GM23338 (cell line): ENCODE measurements around the gene PLXNA2. TPM values are rescaled to one million over a fixed set of nuclear protein-coding genes. Genes with fewer than 3 reads are reported as not detected.

Source experiments
- ATAC-seq: fragments of 200-7000 bp; cut with Tn5 transposase; 3 replicates; pipeline ENCODE4 v1.9.1; 2020
- DNase-seq: peaks from one replicate; pipeline ENCODE4 v3.0.0-alpha.2; 2015; ENCODE audit warnings: low spot score
- H2AFZ ChIP-seq: fragments of 200-600 bp; sonication (generic); 2 replicates; pipeline ENCODE4 v1.8.0; 2016; ENCODE audit warnings: antibody characterized with exemption, mild to moderate bottlenecking, moderate library complexity
- H3F3A ChIP-seq: fragments of 200-600 bp; sonication (generic); replicated peaks from 2 replicates; pipeline ENCODE4 v1.8.0; 2017; ENCODE audit warnings: antibody characterized with exemption, mixed run types, low read depth
- H3K27ac ChIP-seq: fragments of 200-600 bp; sonication (generic); 2 replicates; pipeline ENCODE4 v1.6.1; 2016; ENCODE audit warnings: low read depth
- H3K27me3 ChIP-seq: fragments of 200-600 bp; sonication (generic); 2 replicates; pipeline ENCODE4 v1.8.0; 2016; ENCODE audit warnings: mild to moderate bottlenecking, mixed run types, moderate library complexity; ENCODE audit not compliant: insufficient read depth
- H3K36me3 ChIP-seq: fragments of 200-600 bp; sonication (generic); 2 replicates; pipeline ENCODE4 v1.8.0; 2016; ENCODE audit warnings: mild to moderate bottlenecking; ENCODE audit not compliant: insufficient read depth
- H3K4me1 ChIP-seq: fragments of 200-600 bp; sonication (generic); 2 replicates; pipeline ENCODE4 v1.8.0; 2016; ENCODE audit warnings: mild to moderate bottlenecking, moderate library complexity; ENCODE audit not compliant: insufficient read depth
- H3K4me2 ChIP-seq: fragments of 200-600 bp; sonication (generic); 2 replicates; pipeline ENCODE4 v1.7.1; 2017; ENCODE audit warnings: mixed run types
- H3K4me3 ChIP-seq: fragments of 200-600 bp; sonication (generic); 2 replicates; pipeline ENCODE4 v1.6.1; 2016; ENCODE audit warnings: mixed run types
- H3K79me2 ChIP-seq: fragments of 200-600 bp; sonication (generic); replicated peaks from 2 replicates; pipeline ENCODE4 v1.8.0; 2017; ENCODE audit warnings: mild to moderate bottlenecking; ENCODE audit not compliant: insufficient read depth
- H3K9me2 ChIP-seq: fragments of 200-600 bp; sonication (generic); 2 replicates; pipeline ENCODE4 v1.8.0; 2017; ENCODE audit not compliant: insufficient read depth
- H4K20me1 ChIP-seq: fragments of 200-600 bp; sonication (generic); replicated peaks from 2 replicates; pipeline ENCODE4 v1.8.0; 2017; ENCODE audit warnings: mild to moderate bottlenecking; ENCODE audit not compliant: insufficient read depth
- H3K27ac Mint-ChIP-seq: 2 replicates; pipeline ENCODE4 v1.8.0; 2020; ENCODE audit warnings: inconsistent platforms, mild to moderate bottlenecking, moderate library complexity, mixed read lengths
- H3K27me3 Mint-ChIP-seq: 3 replicates; pipeline ENCODE4 v1.8.0; 2022; ENCODE audit warnings: low read depth, mild to moderate bottlenecking, moderate library complexity, mixed read lengths, inconsistent platforms; ENCODE audit not compliant: insufficient read depth, poor library complexity
- H3K36me3 Mint-ChIP-seq: 3 replicates; pipeline ENCODE4 v1.8.0; 2021; ENCODE audit warnings: low read depth, mild to moderate bottlenecking, inconsistent platforms, moderate library complexity, mixed read lengths
- H3K4me1 Mint-ChIP-seq: 3 replicates; pipeline ENCODE4 v1.8.0; 2020; ENCODE audit warnings: mild to moderate bottlenecking, inconsistent platforms, mixed read lengths
- H3K4me3 Mint-ChIP-seq: 3 replicates; pipeline ENCODE4 v1.8.0; 2021; ENCODE audit warnings: moderate library complexity, mild to moderate bottlenecking, inconsistent platforms, mixed read lengths
- H3K9me3 Mint-ChIP-seq: 3 replicates; pipeline ENCODE4 v1.8.0; 2020; ENCODE audit warnings: moderate library complexity, mild to moderate bottlenecking, inconsistent platforms, mixed read lengths
- CREB1 ChIP-seq: fragments of 250-450 bp; sonication (Bioruptor Pico); IDR thresholded peaks from 2 replicates; pipeline ENCODE4 v1.5.0; 2020; ENCODE audit warnings: low read depth, mild to moderate bottlenecking, moderate library complexity
- CTCF ChIP-seq, 2 experiments: fragments of 200-600 bp in 1 of 2; sonication (generic) in 1 of 2; conservative IDR thresholded peaks; 2 replicates each; pipeline versions ENCODE4 v1.5.1 to v1.6.1; 2016 to 2017; ENCODE audit warnings: antibody characterized with exemption in 2 of 2, low read depth in 2 of 2, mild to moderate bottlenecking in 2 of 2, moderate library complexity in 1 of 2
- EZH2 ChIP-seq: fragments of 200-600 bp; sonication (generic); IDR thresholded peaks from one replicate; pipeline ENCODE4 v1.8.0; 2017; ENCODE audit warnings: antibody characterized with exemption, mild to moderate bottlenecking, low read depth; ENCODE audit not compliant: unreplicated experiment
- EZH2phosphoT487 ChIP-seq: fragments of 200-600 bp; sonication (generic); IDR thresholded peaks from one replicate; pipeline ENCODE4 v1.8.1; 2018; ENCODE audit warnings: antibody characterized with exemption; ENCODE audit not compliant: unreplicated experiment
- JUNB ChIP-seq: IDR thresholded peaks from one replicate; pipeline ENCODE4 v1.6.1; 2016; ENCODE audit warnings: antibody characterized with exemption; ENCODE audit not compliant: unreplicated experiment
- NANOG ChIP-seq: IDR thresholded peaks from 2 replicates; pipeline ENCODE4 v1.6.1; 2016; ENCODE audit warnings: antibody characterized with exemption, borderline replicate concordance
- POLR2AphosphoS5 ChIP-seq: IDR thresholded peaks from 2 replicates; pipeline ENCODE4 v1.6.1; 2016; ENCODE audit warnings: antibody characterized with exemption, low read depth
- STAT1 ChIP-seq: IDR thresholded peaks from one replicate; pipeline ENCODE4 v1.6.1; 2016; ENCODE audit warnings: antibody characterized with exemption; ENCODE audit not compliant: unreplicated experiment
- ZNF114 ChIP-seq: fragments of 250-450 bp; sonication (Bioruptor Pico); IDR thresholded peaks from 2 replicates; pipeline ENCODE4 v1.5.0; 2020; ENCODE audit warnings: mild to moderate bottlenecking, moderate library complexity
- ZNF331 ChIP-seq: fragments of 250-450 bp; sonication (Bioruptor Pico); IDR thresholded peaks from 2 replicates; pipeline ENCODE4 v1.5.0; 2020; ENCODE audit warnings: low read depth, mild to moderate bottlenecking, moderate library complexity
- ZNF462 ChIP-seq: fragments of 250-450 bp; sonication (Bioruptor Pico); IDR thresholded peaks from 2 replicates; pipeline ENCODE4 v1.5.0; 2020; ENCODE audit warnings: mild to moderate bottlenecking, moderate library complexity
- polyA plus RNA-seq: library from polyadenylated mRNA; unstranded; fragments of >200 nt; fragmentation: Nextera tagmentation; extraction: Ambion mirVana; gene quantifications from 2 replicates; pipeline ENCODE4 v1.2.1, GENCODE V29; 2016
- total RNA-seq: library from RNA; depleted of rRNA; stranded (reverse); fragments of >200 nt; shearing (Covaris generic); gene quantifications from 2 replicates; pipeline ENCODE4 v1.2.3, GENCODE V29; 2014
- TF ChIP-seq, protein P1 (sequence below): IDR thresholded peaks from 2 replicates; pipeline ENCODE4 v1.6.1; 2016; ENCODE audit warnings: antibody characterized with exemption
- TF ChIP-seq, protein P2 (sequence below): IDR thresholded peaks from one replicate; pipeline ENCODE4 v1.6.1; 2018; ENCODE audit warnings: antibody characterized with exemption; ENCODE audit not compliant: unreplicated experiment

The PLXNA2 gene
- total and polyA plus RNA-seq, 2 experiments from 2014 or later: 0.40 to 1.8 TPM

DNA sequence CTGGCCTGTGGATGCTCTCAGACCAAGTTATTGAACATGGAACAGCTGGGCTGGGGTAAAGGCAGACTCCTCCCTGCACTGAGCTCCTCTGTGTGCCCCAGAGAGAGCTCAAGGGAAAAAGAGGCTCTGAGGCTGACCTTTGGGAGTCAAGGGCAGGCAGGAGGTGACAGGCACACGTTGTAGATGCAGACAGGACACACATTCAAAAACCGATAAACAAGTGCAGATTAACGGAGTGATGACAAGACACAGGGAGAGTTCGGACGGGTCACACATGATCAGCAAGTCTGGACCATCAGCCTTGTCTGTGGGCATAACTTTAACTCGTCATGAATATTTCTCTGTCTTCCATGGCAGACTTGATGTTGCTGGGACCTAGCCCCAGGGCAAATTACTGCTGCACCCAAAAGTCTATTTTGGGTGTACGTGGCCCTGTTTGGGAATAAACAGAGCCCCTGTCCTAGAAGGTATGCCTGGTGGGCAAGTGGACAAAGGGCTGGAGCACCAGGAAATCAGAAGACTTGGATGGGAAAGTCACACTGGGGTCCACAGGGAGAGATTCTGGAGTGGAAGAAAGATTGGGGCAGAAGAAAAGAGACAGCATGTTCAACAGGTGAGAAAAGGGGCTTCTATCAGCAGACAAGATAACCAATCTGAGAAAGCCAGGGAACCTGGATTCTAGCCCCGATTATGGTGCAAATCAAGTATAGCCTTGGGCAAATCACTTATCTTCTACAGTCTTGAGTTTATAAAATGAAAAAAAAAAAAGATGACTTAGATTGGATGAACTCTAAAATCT lies 74.9 kb downstream of the PLXNA2 start:
- no peaks in the 10 kb centered on the region for H4K20me1 ChIP-seq
- TF ChIP-seq ZNF331 (CRISPR knock-in tag) (no peak), POLR2AphosphoS5 (no peak), EZH2phosphoT487 (no peak), NANOG (no peak), CREB1 (CRISPR knock-in tag) (no peak), CTCF (conservative IDR thresholded peaks at IDR 0.05; ENCODE audit: low read depth in 2 of 2) (no peak), EZH2 (no peak), ZNF114 (CRISPR knock-in tag) (no peak), JUNB (no peak), ZNF462 (no peak), STAT1 (no peak)
- TF ChIP-seq, protein P1, sequence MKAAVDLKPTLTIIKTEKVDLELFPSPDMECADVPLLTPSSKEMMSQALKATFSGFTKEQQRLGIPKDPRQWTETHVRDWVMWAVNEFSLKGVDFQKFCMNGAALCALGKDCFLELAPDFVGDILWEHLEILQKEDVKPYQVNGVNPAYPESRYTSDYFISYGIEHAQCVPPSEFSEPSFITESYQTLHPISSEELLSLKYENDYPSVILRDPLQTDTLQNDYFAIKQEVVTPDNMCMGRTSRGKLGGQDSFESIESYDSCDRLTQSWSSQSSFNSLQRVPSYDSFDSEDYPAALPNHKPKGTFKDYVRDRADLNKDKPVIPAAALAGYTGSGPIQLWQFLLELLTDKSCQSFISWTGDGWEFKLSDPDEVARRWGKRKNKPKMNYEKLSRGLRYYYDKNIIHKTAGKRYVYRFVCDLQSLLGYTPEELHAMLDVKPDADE: no peak
- TF ChIP-seq, protein P2, sequence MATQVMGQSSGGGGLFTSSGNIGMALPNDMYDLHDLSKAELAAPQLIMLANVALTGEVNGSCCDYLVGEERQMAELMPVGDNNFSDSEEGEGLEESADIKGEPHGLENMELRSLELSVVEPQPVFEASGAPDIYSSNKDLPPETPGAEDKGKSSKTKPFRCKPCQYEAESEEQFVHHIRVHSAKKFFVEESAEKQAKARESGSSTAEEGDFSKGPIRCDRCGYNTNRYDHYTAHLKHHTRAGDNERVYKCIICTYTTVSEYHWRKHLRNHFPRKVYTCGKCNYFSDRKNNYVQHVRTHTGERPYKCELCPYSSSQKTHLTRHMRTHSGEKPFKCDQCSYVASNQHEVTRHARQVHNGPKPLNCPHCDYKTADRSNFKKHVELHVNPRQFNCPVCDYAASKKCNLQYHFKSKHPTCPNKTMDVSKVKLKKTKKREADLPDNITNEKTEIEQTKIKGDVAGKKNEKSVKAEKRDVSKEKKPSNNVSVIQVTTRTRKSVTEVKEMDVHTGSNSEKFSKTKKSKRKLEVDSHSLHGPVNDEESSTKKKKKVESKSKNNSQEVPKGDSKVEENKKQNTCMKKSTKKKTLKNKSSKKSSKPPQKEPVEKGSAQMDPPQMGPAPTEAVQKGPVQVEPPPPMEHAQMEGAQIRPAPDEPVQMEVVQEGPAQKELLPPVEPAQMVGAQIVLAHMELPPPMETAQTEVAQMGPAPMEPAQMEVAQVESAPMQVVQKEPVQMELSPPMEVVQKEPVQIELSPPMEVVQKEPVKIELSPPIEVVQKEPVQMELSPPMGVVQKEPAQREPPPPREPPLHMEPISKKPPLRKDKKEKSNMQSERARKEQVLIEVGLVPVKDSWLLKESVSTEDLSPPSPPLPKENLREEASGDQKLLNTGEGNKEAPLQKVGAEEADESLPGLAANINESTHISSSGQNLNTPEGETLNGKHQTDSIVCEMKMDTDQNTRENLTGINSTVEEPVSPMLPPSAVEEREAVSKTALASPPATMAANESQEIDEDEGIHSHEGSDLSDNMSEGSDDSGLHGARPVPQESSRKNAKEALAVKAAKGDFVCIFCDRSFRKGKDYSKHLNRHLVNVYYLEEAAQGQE: no peak
- no peaks in the 10 kb centered on the region for H3K79me2 ChIP-seq
- H2AFZ ChIP-seq: no peak overlapping the region
- H3K4me1 ChIP-seq: peaks cover 12% of the 10 kb centered on the region
- Mint-ChIP-seq H3K36me3 (no peaks in the 10 kb centered on the region), H3K27ac (no peak overlapping the region), H3K27me3 (peaks cover 7% of the 10 kb centered on the region), H3K9me3 (no peaks in the 10 kb centered on the region; the same call in 2 of the 3 replicates), H3K4me3 (no peak overlapping the region), H3K4me1 (peaks cover 45% of the 10 kb centered on the region)
- H3K27ac ChIP-seq: no peak overlapping the region
- H3K9me2 ChIP-seq: no peaks in the 10 kb centered on the region
- no peaks in the 10 kb centered on the region for H3K27me3 ChIP-seq
- DNase-seq: no peak
- no peak for ATAC-seq
- H3K36me3 ChIP-seq: no peaks in the 10 kb centered on the region
- H3K4me2 ChIP-seq: no peak overlapping the region
- H3K4me3 ChIP-seq: no peak overlapping the region
- no peaks in the 10 kb centered on the region for H3F3A ChIP-seq
